Astrocyte (in vitro differentiated cells and primary cell): ENCODE data around the gene B4GALT5. TPM values are rescaled to one million over a fixed set of nuclear protein-coding genes. Genes with fewer than 3 reads are reported as not detected.

ENCODE experiments used
- DNase-seq: peaks from one replicate; pipeline ENCODE4 v3.0.0-alpha.2; 2010; ENCODE audit warnings: low read depth
- FAIRE-seq: peaks from 2 replicates; lab custom pipeline; 2011; peaks lifted over from hg19 to GRCh38; lab: Jason Lieb, UNC
- H2AFZ ChIP-seq: 2 replicates; pipeline ENCODE4 v1.6.0; 2012; ENCODE audit warnings: low read depth, low read length, inconsistent platforms
- H3K27ac ChIP-seq: 2 replicates; pipeline ENCODE4 v1.5.1; 2011; ENCODE audit warnings: low read depth, low read length, inconsistent platforms
- H3K27me3 ChIP-seq: 2 replicates; pipeline ENCODE4 v1.6.0; 2011; ENCODE audit warnings: low read length, inconsistent platforms; ENCODE audit not compliant: insufficient read depth
- H3K36me3 ChIP-seq: 2 replicates; pipeline ENCODE4 v1.5.1; 2011; ENCODE audit warnings: low read length, inconsistent platforms; ENCODE audit not compliant: insufficient read depth
- H3K4me1 ChIP-seq: 2 replicates; pipeline ENCODE4 v1.5.1; 2011; ENCODE audit warnings: low read length, inconsistent platforms; ENCODE audit not compliant: insufficient read depth
- H3K4me2 ChIP-seq: 2 replicates; pipeline ENCODE4 v1.6.0; 2012; ENCODE audit warnings: low read length, inconsistent platforms
- H3K4me3 ChIP-seq: 2 replicates; pipeline ENCODE4 v1.5.1; 2011; ENCODE audit warnings: low read depth, mild to moderate bottlenecking, low read length, inconsistent platforms; ENCODE audit not compliant: insufficient read depth
- H3K79me2 ChIP-seq: 2 replicates; pipeline ENCODE4 v1.6.0; 2012; ENCODE audit warnings: mild to moderate bottlenecking, low read length, inconsistent platforms; ENCODE audit not compliant: insufficient read depth
- H3K9ac ChIP-seq: 2 replicates; pipeline ENCODE4 v1.6.0; 2012; ENCODE audit warnings: mild to moderate bottlenecking, low read length, inconsistent platforms
- H3K9me3 ChIP-seq: 2 replicates; pipeline ENCODE4 v1.5.1; 2012; ENCODE audit warnings: low read depth, mild to moderate bottlenecking, low read length, inconsistent platforms; ENCODE audit not compliant: insufficient read depth
- H4K20me1 ChIP-seq: 2 replicates; pipeline ENCODE4 v1.6.0; 2012; ENCODE audit warnings: low read length, inconsistent platforms; ENCODE audit not compliant: insufficient read depth
- H3K27ac Mint-ChIP-seq: one replicate; pipeline ENCODE4 v1.8.0; 2021; ENCODE audit warnings: mild to moderate bottlenecking, mixed read lengths; ENCODE audit not compliant: unreplicated experiment
- H3K27me3 Mint-ChIP-seq: one replicate; pipeline ENCODE4 v1.8.0; 2021; ENCODE audit warnings: low read depth, mixed read lengths; ENCODE audit not compliant: unreplicated experiment
- H3K36me3 Mint-ChIP-seq: one replicate; pipeline ENCODE4 v1.8.0; 2021; ENCODE audit warnings: low read depth, mixed read lengths; ENCODE audit not compliant: unreplicated experiment
- H3K4me1 Mint-ChIP-seq: one replicate; pipeline ENCODE4 v1.8.0; 2021; ENCODE audit warnings: low read depth, mixed read lengths; ENCODE audit not compliant: unreplicated experiment
- H3K4me3 Mint-ChIP-seq: one replicate; pipeline ENCODE4 v1.8.0; 2021; ENCODE audit warnings: mild to moderate bottlenecking, moderate library complexity, mixed read lengths; ENCODE audit not compliant: unreplicated experiment
- H3K9me3 Mint-ChIP-seq: one replicate; pipeline ENCODE4 v1.8.0; 2021; ENCODE audit warnings: mild to moderate bottlenecking, mixed read lengths; ENCODE audit not compliant: unreplicated experiment
- CTCF ChIP-seq: IDR thresholded peaks from 2 replicates; pipeline ENCODE4 v1.5.1; 2011; ENCODE audit warnings: low read depth, mild to moderate bottlenecking, inconsistent platforms, low read length, moderate library complexity; ENCODE audit not compliant: insufficient read depth
- EZH2 ChIP-seq: IDR thresholded peaks from 2 replicates; pipeline ENCODE4 v1.6.1; 2012; ENCODE audit warnings: mild to moderate bottlenecking, low read length, inconsistent platforms; ENCODE audit not compliant: insufficient read depth
- total RNA-seq: library from RNA; stranded (reverse); gene quantifications from 2 replicates; pipeline ENCODE4 v1.2.1, GENCODE V29; 2021

B4GALT5 gene
- total RNA-seq, 1 donor from 2014 or later = 41.9 TPM

- H3K4me2 ChIP-seq = no peak overlapping the region
Observed at GRCh38 chr20:49680484-49680883, 33.2 kb downstream of the B4GALT5 start.

GRCh38 chr20:49679634-49680033, 34.0 kb downstream of the B4GALT5 start:
- H3K9me3 Mint-ChIP-seq = no peaks in the 10 kb centered on the region
- H3K36me3 Mint-ChIP-seq = peaks cover 7% of the 10 kb centered on the region
- Histone ChIP-seq H3K9me3 (no peaks in the 10 kb centered on the region), H3K36me3 (no peaks in the 10 kb centered on the region), H4K20me1 (peaks cover 51% of the 10 kb centered on the region), H3K4me2 (no peak overlapping the region), H3K27ac (no peak overlapping the region), H2AFZ (no peak overlapping the region), H3K4me1 (peaks cover 40% of the 10 kb centered on the region), H3K9ac (no peak overlapping the region), H3K27me3 (no peaks in the 10 kb centered on the region), H3K4me3 (no peak overlapping the region), H3K79me2 (peaks cover 97% of the 10 kb centered on the region)
- no peak for TF ChIP-seq CTCF
- TF ChIP-seq EZH2 = no peak
- no peaks in the 10 kb centered on the region for H3K27me3 Mint-ChIP-seq
- no peak overlapping the region for H3K27ac Mint-ChIP-seq
- no peak for FAIRE-seq
- H3K4me1 Mint-ChIP-seq = peaks cover 64% of the 10 kb centered on the region
- no peak overlapping the region for H3K4me3 Mint-ChIP-seq
- no peak for DNase-seq

More at GRCh38 chr20:49680484-49680883, 33.2 kb downstream of the B4GALT5 start:
- no peaks in the 10 kb centered on the region for H3K27me3 Mint-ChIP-seq
- no peak for TF ChIP-seq CTCF
- no peak for TF ChIP-seq EZH2
- DNase-seq (no peak), FAIRE-seq (no peak)
- Histone ChIP-seq H3K4me1 (peaks cover 38% of the 10 kb centered on the region), H2AFZ (no peak overlapping the region), H3K27me3 (no peaks in the 10 kb centered on the region), H4K20me1 (peaks cover 53% of the 10 kb centered on the region), H3K4me3 (no peak overlapping the region), H3K9me3 (no peaks in the 10 kb centered on the region), H3K27ac (no peak overlapping the region), H3K36me3 (no peaks in the 10 kb centered on the region), H3K9ac (no peak overlapping the region), H3K79me2 (peaks cover 97% of the 10 kb centered on the region)
- H3K27ac Mint-ChIP-seq = no peak overlapping the region
- peaks cover 7% of the 10 kb centered on the region for H3K36me3 Mint-ChIP-seq
- no peak overlapping the region for H3K4me3 Mint-ChIP-seq
- H3K9me3 Mint-ChIP-seq = no peaks in the 10 kb centered on the region
- H3K4me1 Mint-ChIP-seq = peaks cover 63% of the 10 kb centered on the region
